Measurements from ENCODE around the gene TEKT2. TPM values are rescaled to one million over a fixed set of nuclear protein-coding genes. Genes with fewer than 3 reads are reported as not detected.

TEKT2 gene
- total and polyA plus RNA-seq, 2 of the 4 experiments (the other 2 are of a cell fraction), result 0.18 TPM; not detected in 1

- H4K20me1 ChIP-seq (ENCODE audit: insufficient read depth, low read length), result no peaks in the 10 kb centered on the region
- H2BK5ac ChIP-seq (ENCODE audit: low read depth, low read length, poor library complexity, severe bottlenecking), result no peak overlapping the region
- H3K4me1 ChIP-seq (ENCODE audit: control insufficient read depth, insufficient read depth, low read length), result peaks cover 7% of the 10 kb centered on the region
- H2AK5ac ChIP-seq (ENCODE audit: low read depth, low read length), result 0 out of 2 replicates have a peak overlapping the region, but pooled peaks have one; percentile 39
- H3K4ac ChIP-seq (ENCODE audit: low read depth, low read length), result no peak overlapping the region
- no peaks in the 10 kb centered on the region for H3K27me3 ChIP-seq (ENCODE audit: control insufficient read depth, insufficient read depth, low read length)
- no peak overlapping the region for H3K14ac ChIP-seq (replicated peaks; ENCODE audit: low read depth, low read length)
- H3K23ac ChIP-seq (ENCODE audit: low read depth, low read length), result no peak overlapping the region
- no peak overlapping the region for H2BK20ac ChIP-seq (ENCODE audit: low read depth, low read length)
- POLR2A ChIA-PET (ENCODE audit: unreplicated experiment), result no interaction called here
- H4K8ac ChIP-seq (ENCODE audit: low read depth in 2 of 2, low read length in 2 of 2), result no peak overlapping the region
- BruUV-seq (replicated peaks), result no TSS peak
- WGBS, 2 experiments (ENCODE audit: extremely low coverage in 2 of 2, insufficient read length in 1 of 2), result 70% methylated on average over 3 of the region's 4 CpGs; no CpG with 5 or more reads in 1 of the 2 experiments
- no peaks in the 10 kb centered on the region for H3K9me3 ChIP-seq (ENCODE audit: control insufficient read depth, insufficient read depth, low read length)
- H3K9me1 ChIP-seq (ENCODE audit: insufficient read depth, low read length), result peaks cover 10% of the 10 kb centered on the region
- no peak overlapping the region for H4K91ac ChIP-seq (ENCODE audit: insufficient read depth, low read depth, low read length)
- H3K56ac ChIP-seq (ENCODE audit: extremely low read depth, insufficient read depth, low read length), result no peak overlapping the region
- H3K18ac ChIP-seq (ENCODE audit: low read depth, low read length), result no peak overlapping the region
- no peak for ATAC-seq (ENCODE audit: low read depth)
- intact Hi-C loops (cut with micrococcal nuclease), result no loop called here
- H3K36me3 ChIP-seq (ENCODE audit: control insufficient read depth, insufficient read depth, low read length), result no peaks in the 10 kb centered on the region
- TF ChIP-seq NFE2L2 (IDR thresholded peaks at IDR 0.05; ENCODE audit: low read depth, low read length) (no peak), RCOR1 (IDR thresholded peaks at IDR 0.05; ENCODE audit: insufficient replicate concordance, low read length) (no peak), RFX5 (IDR thresholded peaks at IDR 0.05; ENCODE audit: low read depth, low read length) (no peak), CEBPB (IDR thresholded peaks at IDR 0.05; ENCODE audit: low read depth, low read length) (no peak), CHD1 (IDR thresholded peaks at IDR 0.05; ENCODE audit: low read depth, low read length) (no peak), RAD21 (IDR thresholded peaks at IDR 0.05; ENCODE audit: low read length) (no peak), MAFK (IDR thresholded peaks at IDR 0.05; ENCODE audit: low read depth, low read length) (no peak)
- H3K9ac ChIP-seq (ENCODE audit: low read depth, low read length), result no peak overlapping the region
- in situ Hi-C loops (cut with MboI; ENCODE audit: low sequenced_read_pairs), result loop anchor here (25.0 kb wide), 1 partner anchor 301 kb away; no protein-coding TSS in a partner anchor
- dilution Hi-C loops (cut with HindIII; ENCODE audit: low sequenced_read_pairs, unreplicated experiment), result no loop called here
- DNase-seq, result no peak
- no peak overlapping the region for H2BK15ac ChIP-seq (ENCODE audit: low read depth, low read length)
- no peak overlapping the region for H2AFZ ChIP-seq (replicated peaks; ENCODE audit: low read length, poor library complexity)
- no peaks in the 10 kb centered on the region for H3K79me1 ChIP-seq (ENCODE audit: low read depth in 1 of 2, low read length in 2 of 2)
- no peak overlapping the region for H2AK9ac ChIP-seq (replicated peaks; ENCODE audit: low read depth, low read length, poor library complexity)
- no peak overlapping the region for H2BK120ac ChIP-seq (ENCODE audit: low read depth, low read length)
- H4K5ac ChIP-seq (ENCODE audit: low read depth, low read length), result no peak overlapping the region
- H3K4me3 ChIP-seq (ENCODE audit: insufficient read depth, low read depth, low read length), result no peak overlapping the region
- no peak overlapping the region for H3K27ac ChIP-seq (ENCODE audit: insufficient read depth, low read length)
- no peak overlapping the region for H3K4me2 ChIP-seq (ENCODE audit: low read depth, low read length)
- CTCF ChIA-PET, result interaction anchor here (1.0 kb wide), 1 partner anchor 23 kb away, joined by 4 read pairs; no protein-coding TSS in a partner anchor
These were observed 27.3 kb downstream of the TEKT2 start for GRCh38 chr1:36111151-36111550.

Data from IMR-90 (cell line).